ENCODE results near the gene GFOD2.

GFOD2 gene

GRCh38 chr16:67667817-67668494 is 51.2 kb downstream of the GFOD2 start (continued):
- TF ChIP-seq ZNF837 (tag by site-specific recombination; IDR thresholded peaks at IDR 0.05) (no peak), ZNF510 (tag by site-specific recombination; IDR thresholded peaks at IDR 0.05; ENCODE audit: insufficient replicate concordance) (no peak), ZNF521 (tag by site-specific recombination; IDR thresholded peaks at IDR 0.05) (no peak), ZBTB17 (tag by site-specific recombination; IDR thresholded peaks at IDR 0.05) (peak; percentile 36; the same call in 1 of the 2 replicates), ZNF175 (tag by site-specific recombination; IDR thresholded peaks at IDR 0.05) (no peak), ZNF664 (tag by site-specific recombination; IDR thresholded peaks at IDR 0.05) (no peak), ZNF239 (tag by site-specific recombination; IDR thresholded peaks at IDR 0.05) (no peak), ZNF266 (tag by site-specific recombination; IDR thresholded peaks at IDR 0.05; ENCODE audit: low read depth) (no peak), HOXC10 (CRISPR knock-in tag; IDR thresholded peaks at IDR 0.05) (no peak), BCL11A (tag by site-specific recombination; IDR thresholded peaks at IDR 0.05; ENCODE audit: low read depth) (no peak), ZNF48 (tag by site-specific recombination; IDR thresholded peaks at IDR 0.05) (no peak), ZNF704 (tag by site-specific recombination; IDR thresholded peaks at IDR 0.05) (no peak), MZF1 (tag by site-specific recombination; IDR thresholded peaks at IDR 0.05; ENCODE audit: borderline replicate concordance) (no peak), ZNF416 (tag by site-specific recombination; IDR thresholded peaks at IDR 0.05) (no peak), ZNF133 (tag by site-specific recombination; IDR thresholded peaks at IDR 0.05) (no peak), ZNF518A (tag by site-specific recombination; conservative IDR thresholded peaks at IDR 0.05; ENCODE audit: low read depth) (no peak), ZNF791 (tag by site-specific recombination; IDR thresholded peaks at IDR 0.05) (no peak), ZXDB (tag by site-specific recombination; IDR thresholded peaks at IDR 0.05) (no peak), ZNF843 (tag by site-specific recombination; IDR thresholded peaks at IDR 0.05) (no peak), ZBTB1 (tag by site-specific recombination; IDR thresholded peaks at IDR 0.05) (no peak), ZNF184 (tag by site-specific recombination; IDR thresholded peaks at IDR 0.05) (no peak), SALL2 (tag by site-specific recombination; IDR thresholded peaks at IDR 0.05; ENCODE audit: borderline replicate concordance) (no peak), ZNF830 (tag by site-specific recombination; IDR thresholded peaks at IDR 0.05; ENCODE audit: low read depth) (no peak)
- TF ChIP-seq, protein P1, sequence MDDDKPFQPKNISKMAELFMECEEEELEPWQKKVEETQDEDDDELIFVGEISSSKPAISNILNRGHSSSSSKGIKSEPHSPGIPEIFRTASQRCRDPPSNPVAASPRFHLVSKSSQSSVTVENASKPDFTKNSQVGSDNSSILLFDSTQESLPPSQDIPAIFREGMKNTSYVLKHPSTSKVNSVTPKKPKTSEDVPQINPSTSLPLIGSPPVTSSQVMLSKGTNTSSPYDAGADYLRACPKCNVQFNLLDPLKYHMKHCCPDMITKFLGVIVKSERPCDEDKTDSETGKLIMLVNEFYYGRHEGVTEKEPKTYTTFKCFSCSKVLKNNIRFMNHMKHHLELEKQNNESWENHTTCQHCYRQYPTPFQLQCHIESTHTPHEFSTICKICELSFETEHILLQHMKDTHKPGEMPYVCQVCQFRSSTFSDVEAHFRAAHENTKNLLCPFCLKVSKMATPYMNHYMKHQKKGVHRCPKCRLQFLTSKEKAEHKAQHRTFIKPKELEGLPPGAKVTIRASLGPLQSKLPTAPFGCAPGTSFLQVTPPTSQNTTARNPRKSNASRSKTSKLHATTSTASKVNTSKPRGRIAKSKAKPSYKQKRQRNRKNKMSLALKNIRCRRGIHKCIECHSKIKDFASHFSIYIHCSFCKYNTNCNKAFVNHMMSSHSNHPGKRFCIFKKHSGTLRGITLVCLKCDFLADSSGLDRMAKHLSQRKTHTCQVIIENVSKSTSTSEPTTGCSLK (tag by site-specific recombination; IDR thresholded peaks at IDR 0.05) = no peak
- TF ChIP-seq, protein P2, sequence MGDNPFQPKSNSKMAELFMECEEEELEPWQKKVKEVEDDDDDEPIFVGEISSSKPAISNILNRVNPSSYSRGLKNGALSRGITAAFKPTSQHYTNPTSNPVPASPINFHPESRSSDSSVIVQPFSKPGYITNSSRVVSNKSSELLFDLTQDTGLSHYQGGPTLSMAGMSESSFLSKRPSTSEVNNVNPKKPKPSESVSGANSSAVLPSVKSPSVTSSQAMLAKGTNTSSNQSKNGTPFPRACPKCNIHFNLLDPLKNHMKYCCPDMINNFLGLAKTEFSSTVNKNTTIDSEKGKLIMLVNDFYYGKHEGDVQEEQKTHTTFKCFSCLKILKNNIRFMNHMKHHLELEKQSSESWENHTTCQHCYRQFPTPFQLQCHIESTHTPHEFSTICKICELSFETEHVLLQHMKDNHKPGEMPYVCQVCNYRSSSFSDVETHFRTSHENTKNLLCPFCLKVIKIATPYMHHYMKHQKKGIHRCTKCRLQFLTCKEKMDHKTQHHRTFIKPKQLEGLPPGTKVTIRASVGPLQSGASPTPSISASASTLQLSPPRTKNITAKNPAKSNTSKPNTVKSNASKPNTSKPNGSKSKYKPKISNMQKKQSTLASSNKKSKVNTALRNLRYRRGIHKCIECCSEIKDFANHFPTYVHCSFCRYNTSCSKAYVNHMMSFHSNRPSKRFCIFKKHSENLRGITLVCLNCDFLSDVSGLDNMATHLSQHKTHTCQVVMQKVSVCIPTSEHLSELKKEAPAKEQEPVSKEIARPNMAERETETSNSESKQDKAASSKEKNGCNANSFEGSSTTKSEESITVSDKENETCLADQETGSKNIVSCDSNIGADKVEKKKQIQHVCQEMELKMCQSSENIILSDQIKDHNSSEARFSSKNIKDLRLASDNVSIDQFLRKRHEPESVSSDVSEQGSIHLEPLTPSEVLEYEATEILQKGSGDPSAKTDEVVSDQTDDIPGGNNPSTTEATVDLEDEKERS (tag by site-specific recombination; IDR thresholded peaks at IDR 0.05) = no peak
- TF ChIP-seq, protein P3, sequence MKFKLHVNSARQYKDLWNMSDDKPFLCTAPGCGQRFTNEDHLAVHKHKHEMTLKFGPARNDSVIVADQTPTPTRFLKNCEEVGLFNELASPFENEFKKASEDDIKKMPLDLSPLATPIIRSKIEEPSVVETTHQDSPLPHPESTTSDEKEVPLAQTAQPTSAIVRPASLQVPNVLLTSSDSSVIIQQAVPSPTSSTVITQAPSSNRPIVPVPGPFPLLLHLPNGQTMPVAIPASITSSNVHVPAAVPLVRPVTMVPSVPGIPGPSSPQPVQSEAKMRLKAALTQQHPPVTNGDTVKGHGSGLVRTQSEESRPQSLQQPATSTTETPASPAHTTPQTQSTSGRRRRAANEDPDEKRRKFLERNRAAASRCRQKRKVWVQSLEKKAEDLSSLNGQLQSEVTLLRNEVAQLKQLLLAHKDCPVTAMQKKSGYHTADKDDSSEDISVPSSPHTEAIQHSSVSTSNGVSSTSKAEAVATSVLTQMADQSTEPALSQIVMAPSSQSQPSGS (tag by site-specific recombination; IDR thresholded peaks at IDR 0.05; ENCODE audit: low read depth) = no peak

All from HEK293 (cell line).